NCI-H748 treated with DMSO at 0.1 percent for 48 hours (cell line): ENCODE data around the gene SLC2A10.

Experiments used
- DNase-seq: peaks from one replicate; lab custom pipeline; 2025; lab: John Stamatoyannopoulos, UW

SLC2A10 gene

GRCh38 chr20:46703435-46703834 is 6.0 kb upstream of the SLC2A10 start:
- no peak for DNase-seq

- no peak for DNase-seq
Observed at GRCh38 chr20:46704714-46705377, 4.6 kb upstream of the SLC2A10 start.

DNA sequence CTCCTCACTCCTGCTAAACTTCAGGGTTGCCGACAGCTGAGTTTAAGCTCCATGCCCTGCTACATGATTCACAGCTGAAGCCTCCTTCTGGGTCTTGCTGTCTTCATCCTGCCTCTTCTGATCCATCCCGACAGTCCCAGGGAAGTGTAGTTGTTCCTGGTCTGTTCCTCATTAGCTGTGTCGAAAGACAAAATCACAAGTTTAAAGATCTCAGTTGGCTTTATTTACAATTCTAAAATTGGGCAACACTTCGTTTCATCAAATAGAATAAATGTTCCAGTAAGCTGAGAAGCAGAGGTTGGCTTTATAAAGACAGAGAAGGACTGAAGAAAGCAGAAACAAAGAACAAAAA is 4.1 kb upstream of the SLC2A10 start:
- DNase-seq: no peak

GRCh38 chr20:46706242-46706641 is 3.2 kb upstream of the SLC2A10 start:
- DNase-seq: no peak

- DNase-seq: no peak
Observed at GRCh38 chr20:46708172-46708860, 1.1 kb upstream of the SLC2A10 start.

- no peak for DNase-seq
Observed at GRCh38 chr20:46709055-46709458, 392 bp upstream of the SLC2A10 start.

DNA sequence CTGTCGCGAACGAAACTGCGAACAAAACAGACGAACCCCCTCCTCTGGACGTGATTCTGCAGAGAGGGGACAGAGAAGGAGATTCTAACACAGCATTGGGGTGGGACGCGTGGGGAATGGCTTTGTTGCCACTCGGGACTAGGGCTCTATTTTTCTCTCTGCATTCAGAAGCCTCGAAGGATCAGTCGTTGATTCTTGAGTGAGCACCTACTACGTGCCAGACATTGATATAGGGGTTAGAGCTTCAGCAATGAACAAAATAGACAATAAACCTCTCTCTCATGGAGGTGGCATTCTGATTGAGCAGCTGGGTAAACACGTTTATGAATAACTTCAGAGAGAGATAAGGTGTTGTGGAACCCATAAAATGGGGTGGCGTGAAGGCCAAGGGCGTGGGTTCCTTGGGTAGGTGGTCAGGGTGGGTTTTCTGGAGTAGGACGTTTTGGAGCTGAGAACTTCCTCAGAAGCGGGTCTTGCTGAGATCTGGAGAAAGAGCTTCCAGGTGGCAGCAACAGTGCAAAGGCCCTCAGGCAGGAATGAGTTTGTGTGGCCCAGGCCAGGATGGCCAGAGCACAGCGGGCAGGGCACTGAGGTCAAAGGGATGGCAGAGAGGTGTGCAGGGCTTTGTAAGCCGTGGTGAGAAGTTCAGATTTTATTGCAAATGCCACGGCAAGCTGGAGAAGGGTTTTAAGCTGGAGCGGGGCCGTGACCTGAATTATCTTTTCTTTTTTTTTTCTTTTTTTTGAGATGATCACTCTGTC is 884 bp downstream of the SLC2A10 start:
- no peak for DNase-seq

DNA sequence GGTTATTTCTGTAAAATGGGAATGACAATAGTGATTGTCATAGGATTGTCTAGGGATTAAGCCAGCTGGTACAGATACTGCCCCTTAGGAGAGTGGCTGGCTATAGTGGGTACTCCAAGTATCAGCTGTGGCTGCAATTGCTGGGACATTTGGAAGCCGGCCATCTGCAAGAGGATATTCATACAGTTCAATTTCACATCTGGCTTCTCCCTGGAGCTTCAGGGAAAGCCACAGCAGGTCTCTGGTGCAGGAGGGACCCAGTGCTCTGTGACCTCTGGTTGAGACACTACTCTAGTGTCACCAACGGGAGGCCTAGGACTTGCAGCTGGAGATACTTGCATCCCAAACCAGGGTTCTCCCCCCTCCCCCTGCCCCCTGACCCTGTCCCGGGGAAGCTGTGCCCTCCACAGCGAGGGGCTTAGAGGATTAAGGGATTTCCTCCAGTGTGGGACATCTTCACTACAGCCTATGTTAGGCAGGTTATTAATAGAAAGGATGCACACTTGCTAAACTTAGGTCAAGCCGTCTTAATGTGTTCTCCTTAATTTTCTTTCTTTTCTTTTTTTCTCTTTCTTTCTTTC is 2.7 kb downstream of the SLC2A10 start:
- DNase-seq: no peak

GRCh38 chr20:46713957-46714834 is 4.7 kb downstream of the SLC2A10 start:
- no peak for DNase-seq

DNA sequence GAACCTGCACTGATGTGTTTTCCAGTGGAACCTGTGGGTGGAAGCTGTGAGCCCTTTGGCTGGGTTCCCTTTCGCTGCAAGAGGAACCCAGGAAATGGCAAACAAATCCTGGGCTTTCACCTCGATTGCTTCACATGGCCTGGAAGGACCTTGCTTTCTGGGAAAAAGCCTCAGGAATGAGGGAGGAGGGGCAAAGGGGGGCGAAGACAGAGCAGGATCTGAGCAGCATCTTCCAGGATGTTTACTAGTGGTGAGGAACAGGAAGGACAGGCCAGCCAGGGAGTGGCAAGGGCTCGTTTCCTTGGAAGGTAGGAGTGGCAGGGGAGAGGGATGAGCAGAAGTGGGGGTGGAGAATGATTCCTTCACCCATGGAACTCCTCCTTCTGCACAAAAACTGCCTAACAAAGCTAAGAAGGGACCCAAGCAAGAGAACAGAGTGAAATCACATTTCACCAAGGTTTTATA is 5.9 kb downstream of the SLC2A10 start:
- DNase-seq: no peak

DNA sequence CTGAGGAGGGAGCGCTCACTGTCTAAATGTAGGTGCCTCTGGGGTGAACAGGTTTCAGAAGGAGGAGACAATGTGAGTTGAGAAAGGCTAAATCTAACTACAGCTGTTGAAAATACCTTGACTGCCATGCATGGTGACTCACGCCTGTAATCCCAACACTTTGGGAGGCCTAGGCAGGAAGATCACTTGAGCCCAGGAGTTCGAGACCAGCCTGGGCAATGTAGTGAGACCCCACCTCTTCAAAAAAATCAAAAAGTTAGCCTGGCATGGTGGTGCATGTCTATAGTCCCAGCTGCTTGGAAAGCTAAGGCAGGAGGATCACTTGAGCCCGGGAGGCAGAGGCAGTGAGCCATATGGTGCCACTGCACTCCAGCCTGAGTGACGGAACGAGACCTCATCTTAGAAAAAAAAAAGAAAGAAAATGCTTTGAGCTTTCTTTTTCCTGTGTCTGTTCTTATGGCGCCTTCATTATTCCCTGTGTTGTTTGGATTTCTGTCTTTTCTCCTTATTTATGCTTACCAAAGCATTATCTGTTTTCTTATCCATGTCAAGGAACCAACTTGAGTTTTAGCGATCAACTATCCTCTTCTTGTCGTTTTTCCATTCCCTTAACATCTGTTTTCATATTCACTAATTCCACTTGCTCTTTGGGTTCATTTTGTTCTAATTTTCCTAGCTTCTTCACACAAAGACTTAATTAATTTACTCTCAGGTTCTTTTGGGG is 8.5 kb downstream of the SLC2A10 start:
- DNase-seq: no peak

- no peak for DNase-seq
Observed at GRCh38 chr20:46720019-46720418, 10.6 kb downstream of the SLC2A10 start.

DNA sequence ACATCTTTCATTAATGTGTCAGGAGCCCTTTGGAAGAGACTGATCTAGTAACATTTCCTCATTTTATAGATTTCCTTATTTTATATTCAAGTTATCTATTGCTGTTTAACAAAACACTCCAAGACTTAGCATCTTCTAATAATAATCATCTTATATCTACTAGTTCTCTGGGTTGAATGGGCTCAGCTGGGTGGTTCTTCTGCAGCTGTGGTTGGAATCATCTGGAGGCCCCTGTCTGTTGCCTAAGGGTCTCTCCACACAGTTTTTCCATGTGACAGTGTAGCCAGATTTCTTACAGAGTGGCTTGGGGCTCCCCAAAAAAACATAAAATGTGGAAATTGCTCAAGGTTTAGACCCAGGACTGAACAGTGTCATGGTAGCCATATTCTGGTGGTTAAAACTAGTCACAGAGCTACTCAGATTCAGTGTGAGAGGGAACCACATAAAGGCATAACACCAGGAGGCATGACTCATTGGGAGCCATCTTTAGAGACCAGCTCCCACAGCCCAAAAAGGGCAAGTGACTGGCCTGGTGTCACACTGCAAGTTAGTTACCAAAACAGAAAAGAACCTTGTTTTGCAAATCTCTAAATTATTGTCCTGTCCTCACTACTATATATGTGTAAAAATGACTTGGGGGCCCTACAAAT is 11.5 kb downstream of the SLC2A10 start:
- no peak for DNase-seq

DNA sequence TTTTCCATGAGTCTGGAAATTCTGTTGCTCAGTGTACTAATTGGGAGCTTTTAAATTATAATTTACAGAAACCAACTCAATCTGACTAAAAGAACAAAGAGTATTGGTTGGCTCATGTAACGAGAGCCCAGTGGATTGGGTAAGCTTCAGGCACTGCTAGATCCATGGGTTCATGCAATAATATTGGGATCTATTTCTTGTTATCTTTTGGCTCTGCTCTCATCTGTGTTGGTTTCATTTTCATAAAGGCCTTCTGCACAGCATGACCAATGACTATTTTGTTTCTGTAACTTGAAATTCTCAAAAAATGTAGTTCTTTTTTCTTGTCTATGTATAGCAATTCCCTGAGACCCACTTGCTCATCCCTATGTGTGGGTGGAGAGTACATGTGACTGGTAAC is 12.0 kb downstream of the SLC2A10 start:
- DNase-seq: no peak

DNA sequence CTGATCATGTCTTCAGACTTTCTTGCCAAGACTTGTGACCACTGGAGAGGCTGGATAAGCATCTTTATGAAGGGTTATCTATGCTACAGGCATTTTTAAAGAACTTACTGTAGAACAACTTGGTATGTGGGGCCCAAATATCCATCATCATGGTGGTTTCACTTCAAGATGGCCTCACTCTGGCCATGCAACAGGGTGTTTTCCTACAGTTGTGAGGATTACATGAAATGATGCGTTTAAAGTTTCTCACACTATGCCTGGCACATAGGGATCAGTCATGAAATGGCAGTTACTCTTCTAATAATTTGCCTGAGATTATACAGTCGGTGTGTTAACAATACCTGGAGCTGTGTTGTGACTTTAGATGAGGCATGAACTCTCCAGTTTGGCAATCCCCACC is 13.0 kb downstream of the SLC2A10 start:
- DNase-seq: no peak

- no peak for DNase-seq
Observed at GRCh38 chr20:46723039-46723438, 13.6 kb downstream of the SLC2A10 start.

- no peak for DNase-seq
Observed at GRCh38 chr20:46724343-46724959, 15.0 kb downstream of the SLC2A10 start.

GRCh38 chr20:46725186-46726165 is 16.0 kb downstream of the SLC2A10 start:
- DNase-seq: no peak

DNA sequence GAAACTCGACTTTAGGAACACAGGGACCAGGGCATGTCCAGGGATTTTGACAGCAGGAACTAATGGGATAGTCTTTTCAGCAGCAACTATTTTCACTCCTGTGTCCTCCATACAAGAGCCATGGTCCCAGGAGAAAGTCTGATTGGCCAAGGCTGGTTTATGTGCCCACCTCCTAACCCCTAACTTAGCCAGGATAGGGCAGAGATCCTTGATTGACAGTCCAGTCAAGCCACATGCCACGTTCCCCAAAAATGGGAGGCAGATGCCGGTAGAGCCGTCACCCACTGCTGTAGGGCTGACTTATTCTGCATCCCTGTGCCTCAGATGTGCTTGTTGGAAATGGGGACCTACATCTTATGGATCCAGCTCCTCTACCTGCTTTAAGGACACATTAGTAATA is 22.3 kb downstream of the SLC2A10 start:
- DNase-seq: no peak
